ENCODE measurements around the gene RAB1B.

DNA sequence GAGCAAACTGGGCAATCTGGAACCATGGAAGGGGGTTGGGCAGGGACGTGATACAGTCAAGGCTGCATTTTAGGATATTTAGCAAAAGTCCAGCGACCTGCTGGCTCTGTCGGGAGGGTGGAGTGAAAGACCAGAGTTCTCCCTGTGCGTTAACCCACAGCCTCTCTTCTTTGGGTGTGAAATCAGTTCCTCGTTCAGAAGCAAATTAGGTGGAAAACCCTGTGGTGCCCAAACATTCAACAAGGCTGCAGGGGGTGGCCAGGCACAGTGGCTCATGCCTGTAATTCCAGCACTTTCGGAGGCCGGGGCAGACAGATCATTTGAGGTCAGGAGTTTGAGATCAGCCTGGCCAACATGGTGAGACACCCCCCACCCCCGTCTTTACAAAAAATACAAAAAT lies 29.2 kb downstream of the RAB1B start:
- TF ChIP-seq CTCF (IDR thresholded peaks at IDR 0.05) = no peak
- TF ChIP-seq POLR2A (IDR thresholded peaks at IDR 0.05) = no peak
- no peak for TF ChIP-seq EP300 (IDR thresholded peaks at IDR 0.05)
